DMS114 treated with DMSO at 0.1 percent for 48 hours (cell line): ENCODE data around the gene PRL.

Experiments used
- DNase-seq: peaks from one replicate; lab custom pipeline; 2025; ENCODE audit not compliant: unreplicated experiment; lab: John Stamatoyannopoulos, UW

The PRL gene

DNA sequence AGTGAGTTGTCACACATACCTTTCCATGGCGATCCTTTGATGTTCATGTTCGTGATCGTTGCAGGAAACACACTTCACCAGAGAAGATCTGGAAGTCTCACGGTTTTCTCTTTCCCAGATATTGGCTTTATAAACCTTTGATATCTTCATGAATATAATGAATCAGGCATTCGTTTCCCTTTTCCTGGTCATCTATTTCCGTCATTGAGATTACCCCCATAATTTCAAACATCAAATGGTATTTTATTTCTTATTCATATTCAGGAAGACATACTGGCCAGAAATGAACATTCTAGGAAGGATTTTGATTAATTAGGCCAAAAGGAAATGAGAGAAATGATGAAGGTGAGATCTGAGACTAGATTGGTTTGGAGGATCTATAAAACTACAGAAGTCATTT, at the start of gene PRL:
Gene PRL (minus strand): TSS at position 101 of the 400 bp plus-strand sequence. CDS start 54 bp downstream, at position 47.
- no peak for DNase-seq

GRCh38 chr6:22343864-22344263, 47.0 kb upstream of the PRL start:
- no peak for DNase-seq

DNA sequence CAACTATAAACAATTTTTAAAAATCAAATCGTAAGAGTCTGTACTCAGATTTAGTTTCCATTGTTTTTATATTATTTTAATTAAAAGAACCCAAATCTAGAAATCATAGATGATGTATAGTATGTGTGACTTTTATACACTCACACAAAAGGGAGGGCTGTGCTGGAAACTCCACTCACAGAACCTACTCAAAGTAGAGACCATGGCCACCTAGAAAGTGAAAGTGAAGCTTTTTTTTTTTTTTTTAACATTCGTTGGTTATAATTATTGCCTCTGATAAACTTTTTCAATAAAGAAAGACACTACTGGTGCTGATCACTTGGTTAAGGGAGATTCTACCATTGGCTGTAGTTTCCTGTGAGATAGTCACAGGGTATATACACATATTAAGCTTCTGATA, 37.9 kb upstream of the PRL start:
- no peak for DNase-seq

DNA sequence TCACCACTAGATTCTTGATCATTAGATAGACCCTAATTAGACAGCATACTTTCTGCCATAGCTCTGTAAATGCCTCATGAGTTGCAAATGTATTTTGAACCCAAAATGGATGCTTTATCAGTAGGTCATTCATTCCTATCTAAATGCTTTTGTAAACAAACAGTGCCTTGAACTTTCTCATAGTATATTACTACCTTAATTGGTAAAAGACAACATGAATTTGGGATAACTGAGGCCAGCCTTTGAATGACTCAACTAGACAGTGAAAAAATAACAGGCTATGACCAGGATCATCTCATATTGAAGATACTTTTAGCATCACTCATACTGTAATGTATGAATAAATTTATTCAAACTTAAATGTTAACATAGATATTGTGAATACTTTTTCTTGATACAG, 37.0 kb upstream of the PRL start:
- no peak for DNase-seq

GRCh38 chr6:22332711-22333110, 35.9 kb upstream of the PRL start:
- no peak for DNase-seq

- no peak for DNase-seq
Measured at GRCh38 chr6:22332216-22332615, 35.4 kb upstream of the PRL start.

DNA sequence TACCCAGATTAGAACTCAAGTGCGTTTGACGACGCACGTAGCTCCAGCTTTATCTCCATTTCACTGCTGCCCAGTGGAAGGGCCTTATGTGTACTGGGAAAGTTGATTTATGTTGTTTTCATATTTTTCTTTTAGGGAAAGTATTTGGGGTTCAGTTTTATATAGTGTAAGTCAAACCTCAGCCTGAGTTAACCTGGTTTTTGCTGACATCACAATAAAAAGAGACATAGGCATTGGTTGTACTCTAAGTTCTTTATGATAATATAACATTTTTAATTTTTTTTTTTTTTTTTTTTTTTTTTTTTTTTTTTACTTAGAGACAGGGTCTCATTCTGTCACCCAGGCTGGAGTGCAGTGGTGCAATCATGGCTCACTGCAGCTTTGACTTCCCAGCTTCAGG, 34.1 kb upstream of the PRL start:
- DNase-seq = no peak

DNA sequence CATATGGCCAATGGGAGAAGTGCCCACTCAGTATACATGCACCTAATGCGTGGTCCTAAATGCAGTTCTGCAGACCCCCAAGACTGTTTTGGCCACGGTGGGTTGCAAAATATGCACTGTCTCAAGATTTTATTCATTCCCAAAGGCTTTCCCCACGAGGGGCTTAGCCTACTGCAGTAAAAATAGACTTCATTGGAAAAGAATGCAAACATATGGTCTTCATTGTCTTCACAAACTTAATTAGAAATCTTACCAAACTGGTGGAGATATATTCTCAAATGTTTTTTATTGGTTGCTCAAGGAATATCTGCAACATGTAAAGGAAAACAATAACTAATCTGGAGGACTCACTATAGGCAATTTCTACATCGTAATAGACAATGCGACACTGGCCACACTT, 31.6 kb upstream of the PRL start:
- DNase-seq = no peak

DNA sequence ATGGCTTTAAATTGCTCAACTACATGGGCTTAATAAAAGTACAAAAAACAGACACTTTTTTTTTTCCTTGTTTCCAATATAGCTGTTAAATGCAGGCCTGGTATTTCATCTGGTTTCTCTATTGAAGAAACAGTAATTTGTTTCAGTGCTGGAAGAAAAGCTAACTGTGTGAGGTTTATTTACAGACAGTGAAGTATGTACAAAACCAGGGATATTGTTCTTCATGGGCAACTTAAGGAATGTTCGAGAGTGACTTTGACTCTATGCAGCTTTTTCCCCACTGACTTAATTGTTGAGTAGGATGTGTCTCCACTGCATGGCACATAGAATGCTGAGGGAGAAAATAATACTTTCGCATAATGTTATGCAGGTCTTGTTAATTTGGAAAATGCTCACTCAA, 31.0 kb upstream of the PRL start:
- no peak for DNase-seq

GRCh38 chr6:22326500-22326899, 29.7 kb upstream of the PRL start:
- DNase-seq = no peak

DNA sequence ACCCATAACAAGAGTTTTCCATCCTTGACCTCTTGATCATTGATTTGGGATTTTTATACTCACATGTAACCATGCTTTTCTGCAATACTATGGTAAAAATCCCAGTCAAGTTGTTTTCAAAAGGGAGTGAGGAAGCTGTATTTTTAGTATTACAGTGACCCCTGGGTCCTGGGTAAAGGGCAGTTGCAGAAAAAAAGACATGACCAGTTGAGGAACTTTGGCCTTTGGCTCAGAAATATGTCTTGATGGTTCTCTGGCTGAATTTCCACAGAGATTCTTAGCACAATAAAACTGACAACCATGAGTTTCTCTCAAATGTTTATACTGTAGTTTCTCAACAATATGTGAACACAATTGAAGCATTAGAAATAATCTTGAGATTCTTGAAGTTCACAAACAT, 28.6 kb upstream of the PRL start:
- DNase-seq = no peak

- DNase-seq = no peak
Measured at GRCh38 chr6:22323848-22324247, 27.0 kb upstream of the PRL start.

DNA sequence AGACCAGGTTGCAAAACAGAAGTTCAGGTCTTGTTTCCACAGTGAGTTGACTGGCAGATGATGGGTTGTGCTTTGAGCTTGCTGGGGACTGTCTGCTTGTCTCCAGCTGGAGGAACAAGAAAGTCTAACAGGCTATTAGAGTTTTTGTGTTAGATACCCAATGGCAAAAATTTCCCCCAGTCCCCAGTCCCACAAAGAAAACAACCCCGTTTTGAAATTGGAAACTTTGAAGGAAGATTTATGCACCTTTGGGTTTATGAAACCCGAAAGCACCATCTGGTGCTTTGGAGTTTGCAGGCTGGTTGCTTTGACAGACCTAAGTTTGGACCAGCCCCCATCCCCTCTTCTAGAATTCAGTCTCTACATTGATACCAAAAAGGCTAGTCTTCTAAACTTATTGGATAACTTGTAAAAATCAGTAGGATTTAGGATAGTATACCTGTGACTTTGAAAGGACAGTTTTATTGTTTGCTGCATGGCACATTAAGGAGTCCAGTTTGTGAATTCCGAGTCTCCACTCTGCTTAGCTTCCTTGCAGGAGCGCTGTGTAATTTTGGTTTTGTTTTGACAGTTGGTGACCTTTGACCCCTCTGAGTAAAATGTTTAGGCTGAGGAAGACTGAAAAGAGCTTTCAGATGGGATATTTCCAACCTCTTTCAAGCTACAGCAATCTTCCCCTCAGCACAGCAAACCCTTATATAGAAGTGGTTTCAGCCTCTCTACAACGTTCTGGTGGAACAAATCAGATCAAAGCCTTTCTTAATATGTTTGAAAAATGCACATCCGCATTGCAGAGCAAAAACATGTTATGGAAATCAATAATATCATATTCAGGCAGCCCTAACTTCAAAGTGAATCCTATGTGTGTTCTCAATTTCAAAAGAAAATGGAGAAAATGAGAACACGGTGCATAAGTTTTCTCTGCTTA, 25.5 kb upstream of the PRL start:
- DNase-seq = no peak

DNA sequence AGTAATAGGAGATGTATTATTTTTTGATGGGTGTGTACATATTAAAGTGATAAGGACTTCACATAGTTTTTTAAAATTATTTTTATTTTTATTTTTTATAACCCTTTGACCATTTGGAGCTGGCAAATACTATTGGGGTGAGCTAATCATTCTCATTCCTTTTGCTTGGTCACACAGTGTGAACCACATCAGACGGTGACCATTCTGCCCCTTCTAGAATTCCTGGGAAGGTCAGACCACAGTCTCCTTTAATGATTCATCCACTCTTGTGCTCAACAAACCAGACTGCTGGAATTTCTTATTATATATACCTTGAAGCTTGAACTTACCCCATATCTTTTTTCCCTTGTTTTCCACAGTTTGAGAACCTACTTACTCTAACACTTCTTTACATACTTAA, 23.9 kb upstream of the PRL start:
- no peak for DNase-seq

- no peak for DNase-seq
Measured at GRCh38 chr6:22318404-22318803, 21.6 kb upstream of the PRL start.

GRCh38 chr6:22313796-22314195, 17.0 kb upstream of the PRL start:
- no peak for DNase-seq

GRCh38 chr6:22308939-22309338, 12.1 kb upstream of the PRL start:
- no peak for DNase-seq

- no peak for DNase-seq
Measured at GRCh38 chr6:22306741-22307466, 10.1 kb upstream of the PRL start.

DNA sequence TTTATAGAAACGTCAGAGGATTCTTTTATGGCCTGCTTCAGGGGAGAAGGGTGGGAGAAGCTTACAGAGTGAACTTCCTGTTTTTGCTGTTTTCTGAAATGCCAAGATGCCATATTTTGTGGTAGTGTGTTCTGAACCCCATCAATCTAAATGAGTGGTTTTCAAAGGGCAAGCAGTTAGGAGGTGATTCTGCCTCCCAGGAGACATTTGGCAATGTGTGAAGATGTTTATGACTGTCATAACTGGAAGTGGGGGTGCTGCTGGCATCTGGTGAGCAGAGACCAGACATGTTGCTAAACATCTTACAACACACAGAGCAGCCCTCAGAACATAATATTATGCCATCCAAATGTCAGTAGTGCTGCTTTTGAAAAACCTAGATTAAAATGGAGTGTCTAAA, 6.0 kb upstream of the PRL start:
- DNase-seq = no peak

DNA sequence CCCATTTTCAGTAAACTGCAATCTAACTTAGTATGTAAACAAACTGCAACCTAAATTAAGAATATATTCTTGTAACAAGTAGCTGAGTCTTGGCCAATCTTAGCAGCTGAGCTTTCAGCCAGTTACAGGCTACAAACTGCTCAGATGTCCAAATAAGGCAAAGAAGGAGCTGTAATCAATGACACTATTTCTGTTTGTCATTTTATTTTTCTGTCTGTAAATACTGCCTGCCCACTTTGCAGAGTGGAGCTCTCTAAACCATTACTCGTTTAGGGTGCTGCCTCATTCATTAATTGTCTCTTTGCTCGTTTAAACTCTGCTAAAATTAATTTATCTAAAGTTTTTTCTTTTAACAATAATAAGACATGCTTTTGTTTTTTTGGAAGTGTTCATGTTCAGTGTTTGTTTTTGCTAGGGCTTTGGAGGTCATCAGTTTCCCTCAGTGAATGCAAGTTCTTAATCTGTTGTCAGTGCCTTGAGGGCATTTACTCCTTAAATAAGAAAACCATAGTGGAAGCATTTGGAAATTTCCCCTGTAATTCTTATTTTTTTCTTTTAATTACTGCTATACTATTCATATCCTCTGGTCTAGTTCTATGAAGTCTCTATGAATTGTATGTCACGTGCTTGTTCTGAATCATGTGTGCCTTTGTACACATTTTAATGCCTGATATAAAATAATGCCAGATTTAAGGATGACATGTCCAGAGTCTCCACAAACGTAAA, 3.6 kb upstream of the PRL start:
- no peak for DNase-seq

DNA sequence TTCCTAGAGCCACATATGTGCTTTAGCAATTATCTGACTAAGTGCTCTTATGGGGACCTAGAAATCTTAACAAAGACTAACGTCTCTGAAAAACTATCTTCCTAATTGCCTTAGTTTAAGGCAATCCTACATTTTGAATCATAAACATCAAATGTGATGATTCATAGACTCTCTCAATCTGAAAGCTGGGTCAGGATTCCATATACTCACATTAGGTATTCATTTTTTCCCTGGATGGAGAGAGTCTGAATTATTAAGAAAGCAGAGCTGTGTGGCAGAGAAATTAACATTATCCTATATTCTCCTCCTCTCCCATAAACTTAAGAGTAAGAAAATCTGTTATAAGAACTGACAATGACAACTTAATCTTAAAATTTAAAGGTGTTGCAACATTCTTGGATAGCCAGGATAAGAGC, 1.6 kb upstream of the PRL start:
- no peak for DNase-seq

GRCh38 chr6:22296067-22296466, 769 bp downstream of the PRL start:
- no peak for DNase-seq
